OCI-LY1 (cell line): ENCODE data around the gene PRM2.

Experiments
- EZH2 ChIP-seq: fragments of 200-600 bp; sonication (generic), shearing (Covaris generic); IDR thresholded peaks from 2 replicates; pipeline ENCODE4 v1.8.0; 2017; ENCODE audit warnings: borderline replicate concordance, mixed run types, mild to moderate bottlenecking, antibody characterized with exemption, low read length, moderate library complexity, mixed read lengths
- TF ChIP-seq, protein P1 (sequence below): fragments of 200-600 bp; sonication (generic), shearing (Covaris generic); IDR thresholded peaks from 2 replicates; pipeline ENCODE4 v1.5.1; 2017; ENCODE audit warnings: mild to moderate bottlenecking, antibody characterized with exemption, low read length, moderate library complexity, mixed read lengths

DNA sequence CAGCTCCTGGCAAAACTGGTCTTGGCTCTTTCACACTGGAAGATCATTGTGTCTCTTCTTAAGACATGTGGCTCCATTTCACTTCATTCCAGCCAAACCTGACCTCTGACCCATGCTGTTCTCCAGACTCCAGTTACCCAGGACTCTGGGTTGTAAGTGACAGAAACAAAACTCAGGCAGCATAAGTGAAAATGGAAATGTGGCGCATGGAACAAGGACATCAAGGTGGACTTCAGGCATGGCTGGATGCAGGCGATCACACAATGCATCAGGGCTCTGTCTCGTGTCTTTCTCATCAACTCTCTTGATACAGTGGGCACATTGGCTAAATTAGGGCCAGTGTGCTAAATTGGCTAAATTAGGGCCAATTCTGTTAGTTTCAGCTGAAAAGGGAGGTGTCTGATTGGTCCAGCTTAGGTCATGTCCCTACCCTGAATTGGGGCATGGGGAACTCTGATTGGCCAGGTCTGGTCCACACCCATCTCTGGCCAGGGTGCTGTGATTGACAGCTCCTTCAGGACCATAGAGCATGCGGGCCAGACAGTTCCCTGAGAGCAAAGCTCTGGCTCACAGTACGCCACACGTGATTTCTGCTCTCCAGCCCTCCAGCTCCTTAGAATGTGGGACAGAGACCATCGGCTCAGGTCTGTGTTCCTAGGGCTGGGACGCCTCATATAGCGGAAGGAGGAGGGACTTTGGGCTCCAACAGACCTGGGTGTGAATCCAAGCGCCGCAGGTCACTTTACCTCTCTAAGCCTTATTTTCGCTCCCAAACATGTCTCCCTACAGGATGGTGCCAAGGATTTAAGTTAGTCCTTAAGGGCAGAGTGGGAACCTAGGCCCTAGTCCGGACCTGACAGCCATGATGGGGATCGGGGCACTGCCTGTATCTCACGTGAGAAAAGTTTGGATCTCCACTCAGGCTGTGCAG lies 37.7 kb downstream of the PRM2 start:
- TF ChIP-seq, protein P1, sequence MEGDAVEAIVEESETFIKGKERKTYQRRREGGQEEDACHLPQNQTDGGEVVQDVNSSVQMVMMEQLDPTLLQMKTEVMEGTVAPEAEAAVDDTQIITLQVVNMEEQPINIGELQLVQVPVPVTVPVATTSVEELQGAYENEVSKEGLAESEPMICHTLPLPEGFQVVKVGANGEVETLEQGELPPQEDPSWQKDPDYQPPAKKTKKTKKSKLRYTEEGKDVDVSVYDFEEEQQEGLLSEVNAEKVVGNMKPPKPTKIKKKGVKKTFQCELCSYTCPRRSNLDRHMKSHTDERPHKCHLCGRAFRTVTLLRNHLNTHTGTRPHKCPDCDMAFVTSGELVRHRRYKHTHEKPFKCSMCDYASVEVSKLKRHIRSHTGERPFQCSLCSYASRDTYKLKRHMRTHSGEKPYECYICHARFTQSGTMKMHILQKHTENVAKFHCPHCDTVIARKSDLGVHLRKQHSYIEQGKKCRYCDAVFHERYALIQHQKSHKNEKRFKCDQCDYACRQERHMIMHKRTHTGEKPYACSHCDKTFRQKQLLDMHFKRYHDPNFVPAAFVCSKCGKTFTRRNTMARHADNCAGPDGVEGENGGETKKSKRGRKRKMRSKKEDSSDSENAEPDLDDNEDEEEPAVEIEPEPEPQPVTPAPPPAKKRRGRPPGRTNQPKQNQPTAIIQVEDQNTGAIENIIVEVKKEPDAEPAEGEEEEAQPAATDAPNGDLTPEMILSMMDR: no peak
- TF ChIP-seq EZH2: no peak
